WTC11 (cell line): ENCODE data around the gene ISLR.

Experiments used
- TCF7 ChIP-seq: sonication (generic); formaldehyde crosslinking; IDR thresholded peaks from 2 replicates; pipeline ENCODE4 v1.8.0; 2022; ENCODE audit warnings: mild to moderate bottlenecking, low read depth, missing genetic modification reagents, moderate library complexity
- TF ChIP-seq, protein P1 (sequence below): fragments of 200-600 bp; IDR thresholded peaks from 2 replicates; pipeline ENCODE4 v1.8.0; 2022; ENCODE audit warnings: antibody characterized with exemption
- TF ChIP-seq, protein P2 (sequence below): sonication (generic); formaldehyde crosslinking; IDR thresholded peaks from 2 replicates; pipeline ENCODE4 v1.8.0; 2022; ENCODE audit warnings: mild to moderate bottlenecking, missing genetic modification reagents

DNA sequence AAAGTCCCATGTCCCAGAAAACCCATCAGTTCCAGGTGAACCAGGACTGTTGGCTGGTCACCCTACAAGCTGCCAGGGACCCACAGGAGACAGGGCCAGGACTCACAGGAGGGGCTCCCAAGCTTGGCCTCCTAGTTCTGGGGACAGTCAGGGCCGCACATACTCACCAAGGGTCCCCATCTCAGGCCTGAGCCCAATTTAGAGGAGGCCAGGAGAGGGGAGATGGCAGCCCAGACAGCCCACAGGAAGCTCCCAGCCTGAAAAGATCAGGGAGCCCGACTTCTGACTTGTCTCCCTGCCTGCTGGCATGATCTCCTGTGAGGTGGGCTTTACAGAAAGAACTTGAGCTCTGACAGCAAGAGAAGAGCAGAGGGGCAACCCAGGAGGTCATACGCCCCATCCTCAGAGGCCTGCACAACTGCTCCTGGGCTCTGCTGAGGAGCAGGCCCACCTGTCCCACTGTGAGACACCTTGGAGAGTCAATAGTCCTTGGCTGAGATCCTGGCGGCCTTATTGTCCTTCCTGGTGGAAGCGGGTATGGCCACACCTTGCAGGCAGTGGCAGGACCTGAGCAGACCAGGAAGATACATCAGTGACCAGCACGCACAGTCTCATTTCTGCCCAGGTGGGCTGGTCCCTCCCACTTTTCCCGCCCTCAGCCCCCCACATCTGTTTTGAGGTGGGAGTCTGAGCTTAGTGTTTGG, 2.5 kb upstream of the ISLR start:
- TF ChIP-seq, protein P1, sequence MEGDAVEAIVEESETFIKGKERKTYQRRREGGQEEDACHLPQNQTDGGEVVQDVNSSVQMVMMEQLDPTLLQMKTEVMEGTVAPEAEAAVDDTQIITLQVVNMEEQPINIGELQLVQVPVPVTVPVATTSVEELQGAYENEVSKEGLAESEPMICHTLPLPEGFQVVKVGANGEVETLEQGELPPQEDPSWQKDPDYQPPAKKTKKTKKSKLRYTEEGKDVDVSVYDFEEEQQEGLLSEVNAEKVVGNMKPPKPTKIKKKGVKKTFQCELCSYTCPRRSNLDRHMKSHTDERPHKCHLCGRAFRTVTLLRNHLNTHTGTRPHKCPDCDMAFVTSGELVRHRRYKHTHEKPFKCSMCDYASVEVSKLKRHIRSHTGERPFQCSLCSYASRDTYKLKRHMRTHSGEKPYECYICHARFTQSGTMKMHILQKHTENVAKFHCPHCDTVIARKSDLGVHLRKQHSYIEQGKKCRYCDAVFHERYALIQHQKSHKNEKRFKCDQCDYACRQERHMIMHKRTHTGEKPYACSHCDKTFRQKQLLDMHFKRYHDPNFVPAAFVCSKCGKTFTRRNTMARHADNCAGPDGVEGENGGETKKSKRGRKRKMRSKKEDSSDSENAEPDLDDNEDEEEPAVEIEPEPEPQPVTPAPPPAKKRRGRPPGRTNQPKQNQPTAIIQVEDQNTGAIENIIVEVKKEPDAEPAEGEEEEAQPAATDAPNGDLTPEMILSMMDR = no peak
- no peak for TF ChIP-seq TCF7
- TF ChIP-seq, protein P2, sequence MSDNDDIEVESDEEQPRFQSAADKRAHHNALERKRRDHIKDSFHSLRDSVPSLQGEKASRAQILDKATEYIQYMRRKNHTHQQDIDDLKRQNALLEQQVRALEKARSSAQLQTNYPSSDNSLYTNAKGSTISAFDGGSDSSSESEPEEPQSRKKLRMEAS (CRISPR knock-in tag) = no peak
